ENCODE data around the gene ZNF444.
"Not testable (repeated sequence)": the region's sequence is repeated elsewhere in the genome, so short reads cannot be mapped to it uniquely, and the experiment has no call there.

ZNF444 gene

DNA sequence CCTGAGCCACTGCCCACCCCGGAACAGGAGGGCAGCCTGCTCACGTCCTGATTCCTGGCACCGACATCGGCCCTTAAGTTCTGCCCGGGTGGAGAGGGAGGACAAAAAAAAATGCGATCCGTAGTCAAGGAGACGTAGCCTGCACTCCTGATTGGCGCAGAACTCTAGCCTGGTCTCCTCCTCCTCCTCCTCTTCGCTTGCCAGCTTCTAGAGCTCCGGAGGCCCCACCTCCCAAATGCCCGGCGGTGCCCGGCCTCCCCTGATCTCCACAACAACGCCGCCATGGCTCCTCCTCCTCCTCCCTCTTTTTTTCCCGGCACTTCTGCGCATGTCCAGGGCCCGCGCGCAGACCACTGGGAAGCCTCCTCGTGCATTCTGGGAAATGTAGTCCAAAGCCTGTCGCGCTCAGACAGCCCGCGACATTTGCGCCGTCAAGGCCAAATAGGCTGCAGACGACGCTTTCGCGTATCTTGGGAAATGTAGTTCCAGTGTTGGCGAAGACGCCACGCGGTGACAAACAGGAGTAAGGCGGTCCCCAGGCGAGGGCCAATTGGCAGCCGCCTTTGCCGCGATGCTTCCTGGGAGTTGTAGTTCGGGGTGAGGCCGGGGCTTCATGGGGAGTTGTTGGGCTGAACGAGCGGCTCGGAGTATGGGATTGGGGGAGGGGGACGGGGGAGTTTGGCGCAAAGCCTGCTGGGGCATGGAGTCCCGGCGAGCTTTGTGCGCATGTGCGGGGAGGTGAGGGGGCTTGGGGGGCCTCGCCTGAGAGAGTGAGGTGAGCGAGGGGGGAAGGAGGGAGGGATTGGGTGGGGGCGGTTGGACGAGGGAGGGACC, at the start of gene ZNF444:
Gene ZNF444 (plus strand): TSS at position 705 of the 834 bp plus-strand sequence. CDS start 5,625 bp downstream, outside the sequence.
- peak; percentile 99 to 100 (median 100) for DNase-seq

DNA sequence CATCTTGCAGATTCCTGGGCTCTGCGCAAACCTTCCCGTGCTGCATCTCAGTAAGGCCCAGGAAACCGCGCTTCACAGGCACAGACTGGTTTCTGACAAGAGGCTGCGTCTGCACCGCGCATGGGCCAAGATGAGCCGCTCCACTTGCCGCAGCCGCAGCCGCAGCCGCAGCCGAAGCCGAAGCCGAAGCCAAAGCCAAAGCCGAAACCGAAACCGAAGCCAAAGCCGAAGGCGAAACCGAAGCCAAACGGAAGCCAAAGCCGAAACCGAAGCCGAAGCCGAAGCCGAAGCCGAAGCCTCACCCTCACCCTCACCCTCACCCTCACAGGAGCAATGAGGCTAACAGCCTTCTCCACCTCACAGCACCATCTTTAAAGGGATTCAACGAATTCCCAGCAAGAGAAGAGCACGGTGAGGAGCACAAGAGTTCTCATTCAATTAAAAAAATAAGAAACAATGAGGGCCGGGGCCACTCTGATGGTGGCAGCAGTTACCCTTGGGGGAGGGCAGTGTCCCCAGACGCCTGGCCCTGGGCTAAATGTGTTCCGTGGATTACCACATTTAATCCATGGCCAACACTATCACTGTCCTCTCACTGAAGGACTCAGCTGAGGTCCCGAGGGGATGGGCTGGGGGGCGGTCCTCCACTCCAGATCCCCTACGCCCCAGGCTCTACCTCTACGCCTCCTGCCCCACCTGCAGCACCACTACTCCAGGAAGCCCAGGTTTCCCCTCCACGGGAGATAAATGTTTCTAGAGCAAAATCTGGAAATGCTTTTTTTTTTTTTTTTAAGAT, 49.1 kb upstream of the ZNF444 start:
- no peak for DNase-seq

DNA sequence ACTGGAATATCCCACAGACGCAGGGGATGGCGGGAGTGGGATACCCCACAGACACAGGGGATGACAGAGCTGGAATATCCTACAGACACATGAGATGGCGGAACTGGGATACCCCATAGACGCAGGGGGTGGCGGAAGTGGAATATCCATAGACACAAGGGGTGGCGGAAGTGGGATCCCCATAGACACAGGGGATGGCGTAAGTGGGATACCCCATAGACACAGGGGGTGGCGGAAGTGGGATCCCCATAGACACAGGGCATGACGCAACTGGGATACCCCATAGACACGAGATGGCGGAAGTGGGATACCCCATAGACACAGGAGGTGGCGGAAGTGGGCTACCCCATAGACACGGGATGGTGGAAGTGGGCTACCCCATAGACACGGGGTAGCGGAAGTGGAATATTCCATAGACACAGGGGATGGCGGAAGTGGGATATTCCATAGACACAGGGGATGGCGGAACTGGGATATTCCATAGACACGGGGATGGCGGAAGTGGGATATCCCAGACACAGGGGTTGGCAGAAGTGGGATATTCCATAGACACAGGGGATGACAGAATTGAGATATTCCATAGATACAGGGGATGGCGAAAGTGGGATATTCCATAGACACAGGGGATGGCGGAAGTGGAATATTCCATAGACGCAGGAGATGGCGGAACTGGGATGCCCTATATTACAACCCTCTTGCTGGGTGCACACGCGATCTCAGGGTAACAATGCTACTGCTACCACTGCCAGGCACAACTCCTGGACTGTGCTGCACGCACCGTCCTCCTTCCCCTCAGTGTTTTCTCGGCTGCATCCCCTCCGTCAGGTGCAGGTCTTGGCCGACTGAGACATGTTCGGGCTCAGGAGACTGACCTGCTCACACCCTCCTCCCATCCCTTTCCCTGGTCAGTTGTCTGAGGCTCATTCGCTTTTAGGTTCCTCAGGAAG, 48.1 kb upstream of the ZNF444 start:
- no peak for DNase-seq

DNA sequence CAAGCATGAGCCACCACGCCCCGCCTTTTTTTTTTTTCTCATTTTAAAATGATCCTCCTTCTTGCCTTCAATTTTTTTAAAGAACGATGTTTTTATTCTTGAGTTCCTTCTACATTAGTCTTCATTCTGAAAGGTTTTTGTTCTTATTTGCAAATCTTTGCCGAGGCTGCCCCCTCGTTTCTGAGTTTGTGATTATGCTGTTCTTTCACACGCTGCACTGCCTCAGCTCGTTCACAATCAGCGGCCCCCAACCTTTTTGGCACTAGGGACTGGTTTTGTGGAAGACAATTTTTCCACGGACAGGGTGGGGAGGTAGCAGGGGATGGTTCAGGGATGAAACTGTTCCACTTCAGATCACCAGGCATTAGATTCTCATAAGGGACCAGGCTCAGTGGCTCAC, 46.6 kb upstream of the ZNF444 start:
- no peak for DNase-seq

DNA sequence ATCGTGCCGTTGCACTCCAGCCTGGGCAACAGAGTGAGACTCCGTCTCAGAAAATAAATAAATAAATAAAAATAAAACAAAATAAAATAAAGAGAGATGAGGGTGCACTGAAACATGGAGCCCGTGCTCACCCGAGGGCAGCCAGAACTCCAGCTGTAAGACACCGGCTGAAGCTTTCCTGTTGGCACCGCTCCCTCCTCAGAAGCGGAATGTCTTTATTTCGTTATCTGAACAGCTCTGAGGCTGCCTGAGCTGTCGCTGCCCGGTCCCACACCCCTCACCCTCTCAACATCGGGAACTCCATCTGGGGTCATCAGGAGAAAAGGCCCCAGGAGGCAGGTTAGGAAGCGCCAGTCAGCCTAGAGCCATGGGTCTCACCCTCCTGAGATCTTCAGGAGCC, 44.4 kb upstream of the ZNF444 start:
- no peak for DNase-seq

DNA sequence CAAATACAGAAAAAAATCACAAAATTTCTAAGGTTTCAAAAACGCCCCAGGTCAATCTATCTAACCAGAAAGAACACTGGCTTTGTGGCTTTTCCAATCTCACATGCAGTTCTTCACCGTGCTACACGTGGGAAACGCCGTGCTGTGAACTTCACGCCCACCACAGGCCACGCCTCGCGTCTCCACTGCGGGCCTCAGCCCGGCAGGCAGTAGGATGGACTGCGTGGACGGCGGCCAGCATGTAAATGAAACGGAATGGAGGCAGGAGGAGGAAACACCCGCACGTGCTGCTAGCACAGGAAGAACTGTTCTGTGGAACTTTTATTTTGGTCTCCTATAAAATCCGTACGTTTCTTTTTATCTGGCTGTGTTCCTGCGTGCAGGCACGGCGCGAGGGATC, 43.8 kb upstream of the ZNF444 start:
- DNase-seq: no peak

DNA sequence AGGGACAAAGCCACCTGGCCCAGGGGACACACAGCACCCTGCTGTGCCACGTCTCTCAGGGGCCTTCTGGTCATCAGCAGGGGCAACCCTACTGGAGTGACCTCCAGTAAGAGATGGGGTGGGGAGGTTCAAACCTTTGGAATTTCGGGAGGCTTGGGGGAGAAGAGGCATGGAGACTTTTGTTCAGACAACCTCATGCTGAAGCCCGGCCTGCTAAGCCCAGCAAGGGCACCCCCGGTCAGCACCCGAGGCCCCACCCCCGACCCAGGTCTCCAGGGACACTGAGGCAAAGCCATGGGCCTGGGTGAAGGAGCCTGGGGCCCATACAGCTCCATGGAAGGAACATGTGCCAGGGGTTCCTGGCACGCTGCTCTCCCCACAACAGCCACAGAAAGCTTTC, 43.3 kb upstream of the ZNF444 start:
- no peak for DNase-seq

DNA sequence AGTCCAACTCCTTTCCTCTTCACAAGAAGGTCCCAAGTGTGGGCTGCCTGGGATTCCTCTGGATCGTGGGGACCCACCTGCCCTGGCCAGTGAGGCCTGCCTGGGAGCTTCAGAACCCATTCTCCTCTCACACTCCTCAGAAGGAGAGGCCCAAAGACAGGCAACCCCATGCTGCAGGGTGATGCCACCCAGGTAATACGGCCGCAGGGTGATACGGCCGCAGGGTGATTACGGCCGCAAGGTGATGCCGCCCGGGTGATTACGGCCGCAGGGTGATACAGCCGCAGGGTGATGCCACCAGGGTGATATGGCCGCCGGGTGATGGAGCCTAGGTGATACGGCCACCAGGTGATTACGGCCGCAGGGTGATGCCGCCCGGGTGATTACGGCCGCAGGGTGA, 42.9 kb upstream of the ZNF444 start:
- not testable (repeated sequence) for DNase-seq

DNA sequence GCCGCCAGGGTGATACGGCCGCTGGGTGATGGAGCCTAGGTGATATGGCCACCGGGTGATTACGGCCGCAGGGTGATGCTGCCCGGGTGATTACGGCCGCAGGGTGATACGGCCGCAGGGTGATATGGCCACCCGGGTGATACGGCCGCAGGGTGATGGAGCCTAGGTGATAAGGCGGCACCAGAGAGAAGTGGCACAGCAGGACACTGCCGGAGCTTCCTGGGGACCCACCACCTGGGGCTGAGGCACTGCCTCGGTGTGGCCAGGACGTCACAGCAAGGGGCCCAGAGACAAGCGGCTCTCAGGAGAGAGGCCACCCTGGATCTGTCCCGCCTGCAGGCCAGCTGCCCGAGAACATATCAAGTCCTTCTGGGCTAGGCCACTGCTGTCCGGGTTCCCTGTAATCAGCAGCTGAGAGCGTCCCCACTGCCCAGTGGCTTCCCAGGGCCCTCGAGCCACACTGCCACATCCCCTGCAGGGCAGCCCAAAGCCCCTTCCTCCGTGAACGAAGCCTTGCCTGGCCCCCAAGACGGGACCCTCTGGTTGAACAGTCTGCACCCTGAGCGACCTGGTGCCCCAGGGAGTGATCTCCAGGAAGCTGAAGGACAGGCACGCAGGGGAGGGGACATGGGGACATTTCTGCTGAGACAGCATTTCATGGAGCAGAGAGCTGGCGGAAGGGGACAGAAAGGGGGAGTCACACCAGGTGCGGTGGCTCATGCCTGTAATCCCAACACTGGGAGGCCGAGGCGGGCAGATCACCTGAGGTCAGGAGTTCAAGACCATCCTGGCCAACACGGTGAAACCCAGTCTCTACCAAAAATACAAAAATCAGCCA, 42.1 kb upstream of the ZNF444 start:
- DNase-seq: no peak

DNA sequence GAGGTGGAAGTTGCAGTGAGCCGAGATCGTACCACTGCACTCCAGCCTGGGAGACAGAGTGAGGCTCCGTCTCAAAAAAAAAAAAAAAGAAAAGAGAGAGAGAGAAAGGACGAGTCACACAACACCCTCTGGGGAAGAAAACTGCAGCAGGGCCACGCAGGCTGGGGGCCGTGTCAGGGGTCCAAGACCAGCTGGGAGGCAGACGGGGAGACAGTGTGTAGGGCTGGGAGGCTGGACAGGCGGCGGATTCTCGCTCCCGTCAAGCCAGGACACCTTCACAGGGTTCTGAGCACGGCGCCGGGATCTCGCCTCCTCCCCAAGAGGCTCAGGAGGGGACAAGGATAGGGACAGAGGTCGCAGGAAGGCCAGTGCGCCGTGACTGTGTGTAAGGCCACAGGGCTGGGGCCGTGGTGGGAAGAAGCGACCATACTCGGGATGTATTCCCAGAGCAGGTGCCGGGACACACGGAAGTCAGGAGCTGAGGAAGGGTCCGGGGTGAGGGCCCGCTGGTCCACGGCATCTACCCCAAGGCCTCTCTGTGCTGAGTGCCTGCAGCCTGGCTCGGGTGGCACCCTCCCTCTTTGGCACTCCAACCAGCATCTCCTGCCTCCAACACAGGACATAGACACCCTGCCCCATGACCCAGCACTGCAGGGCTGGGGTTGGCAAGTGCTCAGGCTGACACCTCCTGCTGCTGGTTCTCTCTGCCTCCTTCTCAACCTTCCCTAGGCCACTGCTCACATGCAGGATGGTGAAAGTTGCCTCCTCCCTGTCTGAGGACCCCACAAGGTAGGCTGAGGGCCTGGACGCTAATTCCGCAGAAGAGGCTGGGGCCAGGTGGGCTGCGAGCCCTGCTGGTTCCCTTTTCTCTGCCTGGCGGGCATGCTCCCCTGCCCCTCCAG, 41.2 kb upstream of the ZNF444 start:
- DNase-seq: no peak

DNA sequence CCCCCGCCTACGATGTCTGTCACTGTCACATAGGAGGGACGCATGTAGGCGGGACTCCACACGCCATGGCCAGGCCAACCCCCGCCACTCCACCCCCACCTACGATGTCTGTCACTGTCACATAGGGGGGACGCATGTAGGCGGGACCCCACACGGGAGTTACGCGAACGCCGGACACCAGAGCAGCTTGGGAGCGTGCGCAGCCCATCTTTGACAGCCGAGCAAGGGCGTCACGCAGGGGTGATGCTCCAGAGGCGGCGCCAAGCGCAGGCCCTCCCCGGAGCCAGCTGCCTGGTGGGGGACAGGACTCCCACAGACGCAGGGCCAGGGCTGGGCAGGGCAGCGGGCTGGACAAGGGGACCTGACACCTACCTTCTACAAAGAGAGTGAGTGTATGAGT, 40.0 kb upstream of the ZNF444 start:
- no peak for DNase-seq

DNA sequence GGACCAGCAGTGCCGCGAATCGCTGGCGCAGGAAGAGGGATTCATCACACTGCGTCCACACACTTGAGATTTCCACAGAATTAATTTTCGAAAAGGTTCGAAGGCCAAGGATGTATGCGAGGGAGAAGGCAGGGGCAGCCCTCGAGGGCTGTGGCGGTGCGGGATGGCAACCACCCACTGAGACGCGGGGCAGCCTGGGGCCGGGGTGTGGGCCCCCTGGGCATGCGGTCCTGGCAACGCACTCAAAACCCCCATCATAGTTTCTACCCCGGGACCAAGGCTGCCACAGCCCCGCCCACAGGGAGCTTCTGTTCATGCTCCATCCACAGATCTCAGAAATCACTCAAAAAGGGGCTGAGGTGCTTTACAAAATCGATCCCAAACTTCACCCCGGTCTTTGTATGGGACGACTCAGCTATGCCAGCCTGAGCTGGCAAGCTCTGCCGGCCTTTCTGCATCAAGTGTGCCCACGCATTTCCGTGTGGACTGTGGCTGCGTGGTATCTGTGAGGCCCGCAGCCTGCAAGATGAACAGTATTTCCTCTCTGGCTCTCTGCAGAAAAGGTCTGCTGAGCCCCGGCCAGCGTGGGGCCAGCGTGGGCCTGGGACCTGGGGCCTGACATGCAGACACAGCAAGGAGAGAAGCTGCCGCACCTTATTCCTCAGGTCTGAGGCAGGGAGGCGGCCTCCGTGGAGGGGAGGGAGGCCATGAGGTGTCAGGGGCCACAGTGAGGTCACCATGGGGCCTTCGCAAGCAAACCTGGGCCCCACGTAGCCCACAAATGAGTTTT, 39.1 kb upstream of the ZNF444 start:
- DNase-seq: no peak

DNA sequence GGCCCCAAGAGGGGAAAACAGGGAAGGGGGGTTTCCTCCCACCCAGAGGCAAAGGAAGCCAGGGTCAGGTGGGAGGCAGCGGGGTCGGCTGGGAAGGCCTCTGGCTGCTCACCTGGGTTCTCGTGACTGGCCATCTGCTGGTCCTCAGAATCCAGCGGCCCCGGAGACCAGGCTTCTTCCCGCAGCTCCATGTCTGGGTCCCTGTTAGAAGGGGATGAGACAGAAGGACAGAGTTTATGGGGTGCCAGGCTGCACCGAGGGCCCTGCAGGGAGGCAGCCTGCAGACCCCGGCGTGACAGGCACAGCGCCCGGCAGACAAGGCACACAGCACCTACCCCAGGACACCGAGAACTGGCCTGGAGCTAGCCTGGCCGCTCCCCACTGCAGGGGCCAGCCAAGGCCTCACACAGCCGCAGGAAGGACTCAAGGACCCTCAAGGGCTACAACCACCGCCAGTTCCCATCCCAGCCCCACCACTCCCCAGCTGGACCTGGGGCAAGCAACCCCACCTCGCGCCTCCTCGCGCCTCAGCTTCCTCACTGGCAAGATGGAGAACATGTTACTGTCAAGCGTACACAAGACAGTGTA, 38.0 kb upstream of the ZNF444 start:
- DNase-seq: no peak

DNA sequence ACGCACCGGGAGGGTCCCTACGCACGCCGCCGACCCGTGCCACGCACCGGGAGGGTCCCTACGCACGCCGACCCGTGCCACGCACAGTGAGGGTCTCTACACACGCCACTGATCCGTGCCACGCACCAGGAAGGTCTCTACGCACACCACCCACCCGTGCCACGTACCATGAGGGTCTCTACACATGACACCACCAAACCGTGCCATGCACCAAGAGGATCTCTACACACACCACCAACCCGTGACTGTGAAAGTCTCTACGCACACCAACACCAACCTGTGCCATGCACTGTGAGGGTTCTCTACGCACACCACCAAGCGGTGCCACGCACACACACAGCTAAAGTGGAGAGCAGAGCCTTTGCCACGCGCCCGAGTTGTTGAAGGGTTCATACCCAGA, 36.7 kb upstream of the ZNF444 start:
- no peak for DNase-seq

DNA sequence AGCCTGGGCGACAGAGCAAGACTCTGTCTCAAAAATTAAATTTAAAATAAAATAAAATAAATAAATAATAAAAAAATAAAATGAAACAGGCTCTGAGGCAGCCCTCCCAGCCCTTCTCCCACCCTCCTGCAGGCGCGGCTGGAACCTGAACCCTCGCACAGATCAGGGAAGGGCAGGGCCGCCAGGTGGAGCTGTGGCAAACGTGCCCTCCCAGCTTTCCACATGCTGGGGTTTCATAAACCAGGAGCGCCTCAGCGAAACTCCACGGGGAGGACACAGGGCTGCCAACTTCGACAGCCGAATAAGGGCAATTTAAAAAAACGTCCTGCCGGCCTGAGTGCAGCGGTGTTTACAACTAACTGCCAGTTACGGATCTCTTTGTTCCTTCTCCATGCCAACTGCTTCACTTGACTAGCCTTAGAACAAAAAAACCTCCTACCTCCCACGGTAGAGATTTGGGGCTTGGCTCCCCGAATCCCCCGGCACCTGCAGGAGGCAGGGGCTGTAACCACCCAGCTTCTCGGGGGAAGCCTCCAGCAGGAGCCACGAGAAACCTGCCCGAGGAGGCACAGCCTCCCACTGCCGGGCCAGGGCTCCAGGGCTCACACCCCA, 35.9 kb upstream of the ZNF444 start:
- peak in 3 of 4 experiments; percentile 19 to 55 (median 28) for DNase-seq

DNA sequence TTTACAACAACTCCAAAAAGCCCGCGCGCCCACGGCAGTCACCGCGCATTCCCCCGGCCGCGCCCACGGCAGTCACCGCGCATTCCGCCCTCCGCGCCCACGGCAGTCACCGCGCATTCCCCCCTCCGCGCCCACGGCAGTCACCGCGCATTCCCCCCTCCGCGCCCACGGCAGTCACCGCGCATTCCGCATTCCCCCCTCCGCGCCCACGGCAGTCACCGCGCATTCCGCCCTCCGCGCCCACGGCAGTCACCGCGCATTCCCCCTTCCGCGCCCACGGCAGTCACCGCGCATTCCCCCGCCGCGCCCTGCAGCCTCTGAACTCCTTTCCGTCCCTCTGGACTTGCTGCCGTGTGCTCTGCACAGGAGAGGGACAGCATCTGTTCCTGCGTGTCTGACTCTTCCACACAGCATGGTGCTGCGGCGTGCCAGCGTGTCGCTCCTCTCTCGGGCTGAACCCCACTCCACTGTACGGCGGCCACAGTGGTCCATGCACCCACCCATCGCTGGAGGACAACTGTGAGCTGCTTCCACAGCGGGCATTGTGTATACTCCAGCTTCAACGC, 35.2 kb upstream of the ZNF444 start:
- not testable (repeated sequence) for DNase-seq

DNA sequence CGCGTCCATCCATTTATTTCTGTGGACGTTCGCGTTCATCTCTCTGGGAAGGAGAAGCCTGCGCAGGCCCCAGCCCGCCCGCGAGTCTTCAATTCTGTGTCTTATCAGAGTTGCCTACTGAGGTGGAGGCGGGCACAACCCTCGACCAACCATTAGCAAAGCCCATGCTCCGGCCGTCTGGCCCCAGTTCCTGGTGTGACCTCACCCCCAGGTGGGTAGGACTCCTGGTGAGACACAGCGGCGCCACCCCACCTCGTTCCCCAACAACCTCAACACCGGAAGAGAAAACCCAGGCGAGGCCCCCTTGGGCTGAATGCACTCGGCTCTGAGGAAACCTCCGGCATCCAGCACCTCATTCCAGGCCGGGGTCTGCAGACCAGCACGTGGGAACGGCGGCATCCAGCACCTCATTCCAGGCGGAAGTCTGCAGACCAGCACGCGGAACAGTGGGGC, 34.7 kb upstream of the ZNF444 start:
- no peak for DNase-seq

DNA sequence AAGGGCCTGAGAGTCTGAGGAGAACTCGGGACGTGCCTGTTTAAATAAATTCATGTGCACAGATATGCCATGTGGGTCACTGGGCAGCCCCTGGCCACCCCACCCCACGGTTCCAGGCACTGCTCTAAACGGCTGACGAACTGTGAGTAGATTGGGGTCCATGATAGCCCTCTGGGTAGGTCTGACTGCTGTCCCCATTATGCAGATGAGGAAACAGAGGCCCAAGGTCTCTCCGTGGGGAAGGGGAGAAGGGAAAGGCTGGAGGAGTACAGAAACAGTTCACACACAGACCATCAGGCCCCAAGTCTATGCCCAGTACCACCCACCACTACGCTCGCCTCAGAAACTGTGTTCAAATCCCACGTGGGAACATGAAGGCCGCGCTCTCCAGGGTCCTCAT, 34.1 kb upstream of the ZNF444 start:
- DNase-seq: no peak

Measured in activated naive CD4-positive, alpha-beta T cell (primary cell).